ENCODE results near the gene RPS6KA2. TPM values are rescaled to one million over a fixed set of nuclear protein-coding genes. Genes with fewer than 3 reads are reported as not detected.

Gene RPS6KA2
- total and polyA plus RNA-seq, 8 donors: 7.9 to 95.4 (median 22.9) TPM

- 92 to 95% methylated on average over 11 of the region's 11 CpGs for WGBS, 2 donors
- DNase-seq: no peak
- TF ChIP-seq CTCF (IDR thresholded peaks at IDR 0.05): no peak
- Histone ChIP-seq H3K27me3 (no peaks in the 10 kb centered on the region), H3K4me3 (no peak overlapping the region), H3K9me3 (no peaks in the 10 kb centered on the region), H3K4me1 (no peaks in the 10 kb centered on the region), H3K27ac (no peak overlapping the region), H3K36me3 (peaks cover 0 to 10% (median 0%) of the 10 kb centered on the region in 3 donors)
- intact Hi-C loops (cut with DNase I): no loop called here
- ATAC-seq: no peak
- no peak for FAIRE-seq
These were observed 137.5 kb downstream of the RPS6KA2 start for GRCh38 chr6:166489301-166490155.

GRCh38 chr6:166488701-166489100 lies 138.3 kb downstream of the RPS6KA2 start:
- Histone ChIP-seq H3K4me3 (no peak overlapping the region), H3K9me3 (no peaks in the 10 kb centered on the region), H3K27ac (peak overlapping the region in 1 of 4 donors; percentile 11), H3K27me3 (no peaks in the 10 kb centered on the region), H3K36me3 (peaks cover 0 to 10% (median 0%) of the 10 kb centered on the region in 3 donors), H3K4me1 (no peaks in the 10 kb centered on the region)
- 92 to 95% methylated on average over 13 of the region's 13 CpGs for WGBS, 2 donors
- no peak for TF ChIP-seq CTCF (IDR thresholded peaks at IDR 0.05)
- ATAC-seq (no peak), FAIRE-seq (no peak), DNase-seq (no peak)
- intact Hi-C loops (cut with DNase I): no loop called here

GRCh38 chr6:166488076-166488685 lies 138.9 kb downstream of the RPS6KA2 start:
- no peak for TF ChIP-seq CTCF (IDR thresholded peaks at IDR 0.05)
- ATAC-seq (peak in 3 of 4 donors; percentile 36 to 79 (median 71)), DNase-seq (no peak), FAIRE-seq (no peak)
- no peaks in the 10 kb centered on the region for H3K4me1 ChIP-seq
- H3K27ac ChIP-seq: peak overlapping the region in 1 of 4 donors; percentile 11
- H3K4me3 ChIP-seq: no peak overlapping the region
- no peaks in the 10 kb centered on the region for H3K9me3 ChIP-seq
- H3K36me3 ChIP-seq: peaks cover 0 to 10% (median 0%) of the 10 kb centered on the region in 3 donors
- intact Hi-C loops (cut with DNase I): no loop called here
- H3K27me3 ChIP-seq: no peaks in the 10 kb centered on the region
- 82 to 85% methylated on average over 15 of the region's 15 CpGs for WGBS, 2 donors

GRCh38 chr6:166487148-166487547 lies 139.9 kb downstream of the RPS6KA2 start:
- DNase-seq (no peak), ATAC-seq (no peak), FAIRE-seq (no peak)
- TF ChIP-seq CTCF (IDR thresholded peaks at IDR 0.05): no peak
- no peaks in the 10 kb centered on the region for H3K27me3 ChIP-seq
- H3K36me3 ChIP-seq: peaks cover 0 to 10% (median 0%) of the 10 kb centered on the region in 3 donors
- H3K4me3 ChIP-seq: no peak overlapping the region
- no peaks in the 10 kb centered on the region for H3K4me1 ChIP-seq
- intact Hi-C loops (cut with DNase I): no loop called here
- no peaks in the 10 kb centered on the region for H3K9me3 ChIP-seq
- no peak overlapping the region for H3K27ac ChIP-seq
- 96% methylated on average over 11 of the region's 11 CpGs for WGBS, 2 donors

DNA sequence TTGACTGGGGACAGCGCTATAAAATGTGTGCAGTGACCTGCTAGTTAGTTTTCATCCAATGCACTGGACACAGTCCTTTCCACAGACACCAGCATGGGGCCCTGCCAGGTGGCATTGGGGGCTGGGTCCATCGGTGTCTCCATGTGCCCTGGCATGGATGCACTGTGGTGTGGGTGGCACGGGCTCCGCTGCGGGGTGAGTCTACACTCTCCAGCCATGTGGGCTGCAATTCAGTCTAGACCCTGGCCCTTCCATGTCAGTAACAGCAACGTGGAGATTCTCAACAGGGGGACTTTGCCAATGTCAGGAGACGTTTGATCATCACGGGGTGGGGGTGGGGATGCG lies 140.5 kb downstream of the RPS6KA2 start:
- DNase-seq: no peak
- H3K36me3 ChIP-seq: peaks cover 0 to 10% (median 0%) of the 10 kb centered on the region in 3 donors

More for the DNA sequence above, 140.5 kb downstream of the RPS6KA2 start:
- H3K27me3 ChIP-seq: no peaks in the 10 kb centered on the region
- no peak overlapping the region for H3K4me3 ChIP-seq
- intact Hi-C loops (cut with DNase I): no loop called here
- H3K4me1 ChIP-seq: no peaks in the 10 kb centered on the region
- TF ChIP-seq CTCF (IDR thresholded peaks at IDR 0.05): no peak
- FAIRE-seq (no peak), ATAC-seq (no peak)
- 95 to 98% methylated on average over 9 of the region's 9 CpGs for WGBS, 2 donors
- H3K27ac ChIP-seq: no peak overlapping the region
- H3K9me3 ChIP-seq: no peaks in the 10 kb centered on the region
